GM19324 (cell line): ENCODE results near the gene NFIL3.

Source experiments
- ATAC-seq: cut with Tn5 transposase; IDR thresholded peaks from one replicate; pipeline ENCODE4 v1.9.1; 2021; ENCODE audit warnings: mild to moderate bottlenecking, moderate library complexity; ENCODE audit not compliant: unreplicated experiment, low FRiP score

The NFIL3 gene

DNA sequence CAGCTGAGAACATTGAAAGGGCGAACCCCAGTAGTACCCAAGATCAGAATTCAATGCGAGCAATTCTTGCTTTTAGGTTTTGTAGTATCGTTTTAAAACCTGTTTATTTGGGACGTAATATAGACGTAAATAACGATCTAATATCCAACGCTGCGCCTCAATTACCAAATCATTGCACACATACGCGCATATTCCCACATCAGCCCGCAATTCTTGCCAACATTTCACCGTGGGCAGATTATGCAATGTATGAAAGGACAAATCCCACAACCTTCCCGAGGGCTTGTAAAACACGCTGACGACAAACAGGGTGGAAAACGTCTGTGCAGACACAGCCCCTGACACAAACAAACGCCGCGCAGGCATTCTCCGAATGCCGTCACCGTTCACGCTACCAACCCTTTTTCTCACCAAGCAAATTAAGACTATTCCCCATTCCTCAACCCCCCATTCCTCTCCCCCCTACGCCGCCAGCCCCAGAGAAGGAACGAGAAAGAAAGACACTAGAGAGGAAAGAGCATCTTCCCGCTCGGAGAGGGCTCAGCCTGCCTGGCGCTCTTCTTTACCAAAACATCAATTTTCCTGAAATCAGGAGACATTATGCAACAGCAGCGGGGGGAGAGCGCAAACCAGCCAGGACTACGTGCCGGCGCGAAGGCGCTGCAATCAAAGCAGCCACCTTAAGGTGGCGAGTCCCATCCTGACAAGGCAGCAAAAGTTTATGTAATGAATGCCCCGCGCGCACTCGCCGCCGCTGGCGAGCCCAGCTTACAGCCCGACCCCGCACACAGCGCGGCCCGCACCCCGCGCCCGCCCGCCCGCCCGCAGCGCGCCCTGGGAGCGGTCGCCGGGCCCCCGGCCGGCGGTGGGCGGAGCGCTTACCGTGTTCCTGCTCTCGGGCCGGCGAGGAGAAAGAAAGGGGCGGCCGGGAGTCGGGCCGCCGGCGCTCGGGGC lies 597 bp downstream of the NFIL3 start:
- peak; percentile 39 for ATAC-seq

DNA sequence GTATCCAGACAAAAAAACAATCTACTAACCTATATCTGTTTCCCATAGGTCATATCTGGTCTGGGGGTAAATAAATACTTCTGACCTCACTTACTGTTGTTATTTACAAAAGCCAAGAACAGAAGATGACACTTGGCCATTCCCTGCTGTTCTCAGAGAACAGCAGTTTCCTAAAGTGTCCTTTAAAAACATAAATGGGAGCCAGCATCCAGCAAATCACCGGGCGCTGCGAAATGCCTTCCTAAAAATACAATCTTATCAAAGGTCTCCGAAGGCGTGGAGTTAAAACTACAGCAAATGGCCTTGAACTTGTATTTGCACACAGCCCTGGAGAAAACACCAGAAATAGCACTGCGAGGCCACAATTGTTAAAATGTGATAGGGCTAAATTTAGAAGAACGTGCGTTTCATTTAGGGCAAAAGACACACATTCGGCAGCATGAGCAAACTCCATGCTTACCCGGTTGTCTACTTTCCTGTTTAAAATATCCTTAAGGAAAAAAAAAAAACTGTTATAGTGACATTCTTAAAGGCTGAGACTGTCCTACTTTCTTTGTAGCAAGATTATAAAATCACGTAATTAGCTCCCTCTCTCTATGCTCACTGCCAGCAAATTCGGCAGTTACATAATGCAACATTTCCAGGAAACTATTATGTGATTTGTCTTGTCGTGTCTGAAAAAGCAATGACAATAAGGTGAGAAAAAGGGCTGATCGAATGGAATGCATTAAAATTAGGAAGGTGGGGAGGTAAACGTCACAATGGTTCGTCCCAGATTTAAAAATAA lies 1.5 kb downstream of the NFIL3 start:
- no peak for ATAC-seq

DNA sequence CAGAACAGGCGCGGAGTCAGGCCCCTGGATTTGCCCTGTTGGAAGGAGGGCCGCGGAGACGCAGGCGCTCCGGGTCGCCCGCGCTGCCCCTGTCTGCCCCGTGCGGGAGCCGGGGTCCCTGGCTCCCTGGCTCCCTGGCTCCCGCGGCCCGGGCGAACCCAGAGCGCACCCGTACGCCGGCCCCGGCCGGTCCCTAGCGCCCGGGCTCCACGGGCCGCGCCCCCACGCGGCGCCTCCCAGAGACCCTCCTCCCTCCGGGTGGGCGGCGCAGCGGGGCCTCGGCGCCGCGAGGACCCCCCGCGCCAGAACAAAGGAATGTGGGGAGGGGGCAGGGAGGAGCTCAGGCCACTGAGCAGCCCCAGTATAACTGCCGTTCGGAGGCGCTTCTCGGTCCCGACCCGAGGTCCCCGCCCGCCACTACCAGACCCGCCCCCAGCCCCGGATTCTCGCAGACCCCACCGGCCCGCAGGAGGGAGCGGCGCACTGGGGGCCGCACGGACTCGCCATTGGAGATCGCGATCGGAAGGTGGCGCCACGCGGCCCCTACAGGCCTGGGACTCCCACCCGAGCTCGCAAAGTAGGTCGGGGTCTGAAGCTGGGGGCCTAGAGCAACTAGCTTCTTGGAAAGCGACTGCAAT lies 2.4 kb downstream of the NFIL3 start:
- ATAC-seq, result no peak

DNA sequence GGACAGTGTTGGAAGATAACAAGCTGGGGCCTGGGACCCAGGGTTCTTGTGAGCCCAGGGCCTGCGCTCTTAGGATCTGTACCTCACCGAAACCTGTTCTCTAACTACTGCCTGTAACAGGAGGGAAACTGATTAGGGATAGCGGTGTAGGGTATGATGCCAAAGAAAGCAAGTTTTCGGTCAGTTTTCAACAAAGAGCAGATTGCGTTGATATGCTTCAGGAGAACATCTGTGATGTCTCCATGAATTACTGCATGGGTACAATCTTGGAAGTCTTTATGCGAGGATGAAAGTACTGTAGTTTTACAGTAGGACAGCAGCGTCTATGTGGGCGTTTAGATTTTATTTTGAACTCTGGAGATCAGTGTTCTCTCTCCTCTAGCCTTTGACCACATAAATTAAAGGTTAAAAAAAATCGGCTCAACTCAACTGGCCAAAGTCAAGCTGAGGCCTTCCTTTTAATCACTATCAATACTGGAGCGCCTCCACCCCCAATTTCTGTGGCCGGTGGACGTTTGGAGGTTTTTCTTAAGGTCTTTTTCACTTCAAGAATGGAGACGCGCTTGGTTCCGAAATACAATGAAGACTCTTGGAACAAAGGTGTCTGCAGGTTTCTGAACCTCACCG lies 3.0 kb downstream of the NFIL3 start:
- no peak for ATAC-seq

DNA sequence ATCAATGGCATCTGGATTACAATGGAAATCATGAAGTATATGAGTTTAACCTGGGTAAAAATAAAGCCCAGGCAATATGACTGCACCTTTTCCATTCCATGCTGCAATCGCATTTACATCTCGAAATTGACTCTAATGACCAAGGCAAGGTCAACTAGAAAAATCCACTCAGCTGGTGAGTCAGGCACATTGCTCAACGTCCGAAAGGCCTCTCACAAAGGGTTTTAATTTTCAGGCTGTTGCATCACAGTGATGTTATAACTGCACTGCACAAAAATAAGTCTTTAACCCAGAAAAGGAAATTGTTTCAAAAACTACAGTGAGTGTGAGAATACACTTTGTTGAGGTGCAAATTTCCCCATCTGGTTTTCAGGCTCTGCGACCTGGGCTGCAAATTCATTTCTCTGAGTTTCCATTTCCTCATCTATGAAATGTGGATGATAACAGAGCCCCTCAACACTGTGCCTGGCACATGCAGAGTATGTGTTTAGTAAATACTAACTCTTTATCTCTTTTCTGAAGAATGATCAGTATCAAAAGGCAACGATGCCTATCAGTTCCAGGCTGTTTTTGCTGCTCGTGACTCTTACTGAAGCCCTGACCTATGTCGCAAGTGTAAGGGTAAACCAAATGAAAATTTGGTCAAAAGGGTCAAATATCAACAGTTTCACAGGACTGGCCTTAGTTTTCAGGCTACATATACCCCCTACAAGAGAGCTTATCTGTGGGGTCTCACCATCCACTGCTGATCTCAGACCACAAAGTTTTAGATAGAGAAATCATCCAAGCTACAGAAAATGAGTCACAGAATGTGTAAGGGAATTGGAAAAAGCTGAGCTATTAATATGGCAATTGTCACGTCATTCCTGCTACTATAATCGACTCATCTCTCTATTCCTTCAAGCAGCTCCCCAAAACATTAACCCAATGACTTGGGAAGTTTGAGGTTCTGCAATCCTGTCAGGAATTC lies 4.1 kb downstream of the NFIL3 start:
- no peak for ATAC-seq

DNA sequence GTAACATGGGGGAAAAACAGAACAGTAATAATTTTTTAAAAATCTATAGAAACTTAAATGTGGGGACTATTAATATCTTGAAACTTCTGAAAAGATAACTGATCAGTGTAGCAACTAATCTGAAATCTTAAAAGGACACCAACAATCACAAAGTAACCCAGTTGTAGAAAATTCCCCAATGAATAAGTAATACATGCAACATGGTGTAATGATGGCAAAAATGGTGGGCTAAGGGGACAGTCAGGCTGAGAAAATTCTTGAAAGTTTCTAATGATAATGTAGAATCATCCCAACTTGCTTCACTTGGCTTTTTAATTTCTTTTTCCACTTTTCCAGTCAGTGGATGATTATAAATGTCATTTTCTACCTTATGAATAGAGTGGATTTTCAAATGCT lies 5.4 kb downstream of the NFIL3 start:
- ATAC-seq, result no peak

DNA sequence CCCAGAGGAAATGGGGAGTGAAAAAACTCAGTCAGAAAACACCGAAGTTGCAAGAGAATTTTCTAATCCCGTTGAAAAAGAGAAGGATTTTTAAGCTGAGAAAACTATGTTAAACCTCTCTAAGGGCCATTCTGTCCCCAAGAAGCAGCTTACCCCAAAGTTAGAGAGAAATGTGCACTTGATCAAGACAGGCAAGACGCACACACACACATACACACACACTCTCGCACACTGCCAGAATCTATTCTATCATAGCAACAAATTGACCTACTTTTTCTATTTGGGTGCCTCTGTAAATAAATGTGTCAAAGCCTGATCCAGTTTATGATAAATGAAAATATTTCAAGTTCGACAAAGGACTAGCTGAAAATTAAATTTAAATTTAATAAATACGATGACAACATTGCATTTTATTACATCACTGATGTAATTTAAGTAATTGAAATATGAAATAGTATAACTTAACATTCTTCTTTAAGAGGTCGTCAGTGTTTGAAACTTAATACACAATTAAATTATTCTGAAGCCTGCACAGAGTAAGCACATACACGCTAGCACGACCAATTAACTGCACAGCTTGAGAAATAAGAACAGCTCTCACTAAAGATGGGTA lies 5.9 kb downstream of the NFIL3 start:
- no peak for ATAC-seq

DNA sequence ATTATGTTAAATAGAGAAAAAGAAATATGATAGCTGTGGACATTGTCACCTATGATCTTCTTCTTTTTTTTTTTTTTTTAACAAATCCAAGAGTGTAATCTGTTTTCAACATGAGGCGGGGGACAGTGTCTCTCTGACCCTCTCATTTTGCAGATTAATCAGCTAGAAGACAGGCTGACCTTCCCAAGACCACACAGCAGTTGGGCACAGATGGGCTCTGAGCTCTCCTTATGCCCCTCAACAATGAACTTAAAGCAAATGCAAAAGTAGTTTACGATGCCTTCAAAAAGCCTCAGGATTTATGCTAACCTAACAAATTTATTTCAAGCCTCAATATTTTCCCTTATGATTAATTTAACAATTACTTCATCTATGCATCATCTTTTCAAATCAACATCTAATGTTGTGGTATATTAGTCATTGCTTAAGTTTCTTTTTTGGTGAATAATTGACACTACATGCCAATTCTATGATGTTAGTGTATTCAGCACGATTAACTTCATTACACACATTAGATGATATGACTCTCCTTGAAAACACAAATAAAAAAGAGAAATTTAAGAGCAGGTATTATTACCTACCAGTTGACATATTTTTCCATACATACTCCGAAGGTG lies 7.4 kb downstream of the NFIL3 start:
- ATAC-seq, result no peak

DNA sequence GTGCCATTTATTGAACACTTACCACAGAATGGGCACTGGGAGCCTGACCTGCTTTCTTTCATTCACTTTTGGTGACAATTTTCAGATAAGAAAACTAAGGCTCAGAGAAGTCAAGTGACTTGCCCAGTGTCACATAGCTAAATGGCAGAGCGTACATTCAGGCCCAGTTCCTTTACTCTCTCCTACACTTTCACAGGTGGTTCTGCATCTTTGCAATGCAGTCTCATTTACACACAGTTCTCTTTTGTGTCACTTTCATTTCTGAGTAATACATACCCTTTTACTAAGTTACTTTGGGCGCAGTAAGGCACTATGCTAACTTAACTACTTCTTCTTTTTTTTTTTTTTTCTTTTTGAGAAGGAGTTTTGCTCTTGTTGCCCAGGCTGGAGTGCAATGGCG lies 8.3 kb downstream of the NFIL3 start:
- peak; percentile 78 for ATAC-seq

DNA sequence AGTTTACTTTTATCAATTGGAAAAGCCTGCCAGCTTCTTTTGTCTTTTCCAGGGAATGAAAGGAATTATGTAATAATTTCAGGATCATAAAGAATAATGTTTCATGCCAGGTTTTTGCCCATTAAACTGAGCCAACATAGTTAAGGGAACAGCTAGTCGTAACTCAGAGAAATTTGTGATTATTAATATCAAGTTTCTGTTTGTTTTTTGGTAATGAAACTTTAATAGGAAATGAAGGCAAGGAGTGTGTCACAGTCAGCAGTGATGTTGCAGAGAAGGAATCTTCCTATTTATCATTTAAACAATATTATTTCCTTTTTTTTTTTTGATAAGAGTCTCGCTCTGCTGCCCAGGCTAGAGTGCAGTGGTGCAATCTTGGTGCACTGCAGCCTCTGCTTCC lies 10.7 kb downstream of the NFIL3 start:
- no peak for ATAC-seq

DNA sequence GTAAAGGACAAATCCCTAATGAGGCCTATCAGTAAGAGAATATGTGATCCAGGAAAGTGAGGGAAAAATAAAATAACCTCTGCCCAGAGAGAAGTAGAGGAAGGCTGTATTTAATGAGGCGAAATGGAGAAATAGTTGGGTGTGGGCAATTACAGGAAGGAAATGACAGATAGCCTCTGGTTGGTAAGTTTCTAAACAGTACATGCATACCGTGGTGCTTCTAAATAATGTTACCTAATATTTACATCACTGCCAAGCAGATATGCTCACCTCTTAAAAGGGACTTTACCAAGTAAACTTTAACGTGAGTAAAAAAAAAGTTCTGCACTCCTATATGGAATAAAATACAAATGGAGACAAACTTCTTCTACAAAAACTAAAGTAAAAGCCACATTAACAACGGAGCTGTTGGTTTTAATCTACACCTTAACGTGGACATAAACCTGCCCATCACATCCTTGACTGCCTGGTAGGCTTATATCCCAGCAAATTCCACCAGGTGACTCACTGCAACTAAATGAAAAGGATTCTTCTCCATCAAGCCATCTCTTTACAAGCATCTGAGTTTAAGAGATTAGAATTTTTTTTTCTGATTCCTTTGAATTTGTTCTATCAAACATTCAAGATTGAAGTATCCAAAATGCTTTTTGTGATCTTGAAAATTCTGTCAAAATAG lies 12.4 kb downstream of the NFIL3 start:
- ATAC-seq, result no peak

DNA sequence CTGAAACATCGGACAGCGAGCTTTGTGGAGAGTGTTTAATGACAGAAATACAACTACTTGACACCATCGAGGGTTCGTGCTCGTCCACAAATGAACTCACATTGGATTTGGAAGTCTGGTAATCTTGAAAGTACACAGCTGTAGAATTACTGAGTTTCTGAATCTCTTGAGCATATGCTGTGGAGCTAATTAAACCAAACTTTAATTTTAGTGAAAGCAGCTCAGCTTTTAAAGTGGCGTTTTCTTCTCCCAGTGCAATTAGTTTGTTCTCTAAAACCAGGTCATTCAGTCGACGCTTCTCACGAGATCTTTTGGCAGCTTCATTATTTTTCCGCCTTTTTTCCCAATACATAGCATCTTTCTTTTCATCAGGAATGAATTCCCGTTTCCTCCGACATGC lies 13.5 kb downstream of the NFIL3 start:
- ATAC-seq, result no peak

DNA sequence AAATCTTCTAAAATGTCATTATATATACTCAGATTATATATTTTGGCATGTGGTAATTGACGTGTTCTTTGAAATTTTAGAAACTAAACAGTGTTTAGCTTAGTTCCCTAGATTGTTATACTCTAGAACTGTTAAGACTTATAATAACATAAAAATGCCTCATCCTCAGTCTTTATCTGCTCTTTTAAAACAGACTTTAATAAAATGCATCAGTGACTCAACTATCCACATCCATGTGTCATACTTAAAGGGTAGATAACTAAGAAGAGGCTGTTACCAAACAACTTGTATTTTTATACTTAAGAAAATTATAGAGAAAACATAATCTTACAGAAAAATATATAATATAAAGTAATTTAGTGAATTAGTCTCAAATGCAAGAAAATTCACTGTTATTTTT lies 15.2 kb downstream of the NFIL3 start:
- ATAC-seq, result no peak

DNA sequence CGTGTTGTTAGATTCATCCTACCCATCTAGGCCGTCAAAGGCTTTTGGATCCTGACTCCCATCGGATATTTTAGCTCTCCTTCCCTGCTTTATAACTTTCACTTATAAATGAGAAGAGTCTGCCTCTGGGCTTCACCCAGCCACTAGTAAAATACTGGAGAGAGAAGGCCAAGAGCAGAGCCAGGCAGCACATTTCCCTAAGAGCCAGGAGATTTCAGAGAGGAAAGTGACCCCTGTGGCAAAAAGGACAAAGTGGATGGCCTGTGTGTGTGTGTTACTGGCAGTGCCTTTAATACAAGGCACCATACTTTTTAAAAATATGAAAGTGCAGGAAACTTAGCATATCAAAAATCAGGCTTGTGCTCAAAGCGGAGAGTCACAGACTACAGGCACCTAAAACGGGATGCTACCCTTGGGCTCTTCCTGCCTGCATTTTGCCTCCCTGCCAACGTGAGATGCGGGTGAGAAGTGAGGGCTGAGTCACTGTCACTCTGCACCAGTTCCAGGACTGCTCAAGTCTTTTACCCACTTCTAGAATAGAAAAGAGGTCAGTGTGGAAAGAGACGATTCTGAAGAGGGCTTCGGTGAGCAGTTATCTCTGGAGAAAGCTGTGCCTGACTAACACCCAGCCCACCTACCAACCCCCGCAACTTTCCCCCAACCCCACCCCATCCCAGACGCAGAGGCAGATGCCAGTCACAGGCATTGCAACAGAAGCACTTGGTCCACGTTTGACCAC lies 15.9 kb downstream of the NFIL3 start:
- ATAC-seq, result no peak

DNA sequence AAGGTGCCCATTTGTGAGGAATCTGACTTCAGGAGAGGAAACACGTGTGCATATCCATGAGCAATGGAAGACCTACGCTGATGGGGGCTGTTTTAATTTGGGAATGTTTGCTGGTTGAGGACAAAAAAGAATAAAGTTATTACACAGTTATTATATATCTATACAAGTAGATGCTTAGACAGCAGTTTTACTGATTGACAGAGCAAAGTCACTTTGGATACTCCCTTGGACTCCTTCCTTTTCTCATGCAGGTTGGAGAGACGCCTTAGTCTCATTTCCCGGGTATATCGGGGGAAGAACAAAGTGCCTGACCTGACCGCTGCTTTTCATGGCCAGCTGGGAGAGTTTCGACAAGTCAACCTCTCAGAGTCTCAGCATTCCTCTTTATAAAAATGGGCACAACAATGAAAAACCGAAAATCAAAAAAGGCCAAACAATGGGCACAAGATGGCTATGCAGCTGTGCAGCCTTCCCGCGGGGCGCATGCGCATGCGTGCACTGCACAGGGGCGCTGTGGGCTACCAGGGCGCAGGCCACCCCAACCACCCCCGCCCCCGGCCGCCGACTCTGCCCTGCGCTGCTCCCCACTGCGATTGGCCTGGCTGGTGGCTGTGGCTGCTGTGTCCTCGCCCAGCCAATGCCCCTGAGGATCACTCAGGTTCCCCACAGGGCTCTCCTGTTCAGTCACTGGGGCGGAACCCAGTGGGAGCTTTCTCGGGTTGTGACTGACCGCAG lies 18.1 kb downstream of the NFIL3 start:
- ATAC-seq, result no peak

DNA sequence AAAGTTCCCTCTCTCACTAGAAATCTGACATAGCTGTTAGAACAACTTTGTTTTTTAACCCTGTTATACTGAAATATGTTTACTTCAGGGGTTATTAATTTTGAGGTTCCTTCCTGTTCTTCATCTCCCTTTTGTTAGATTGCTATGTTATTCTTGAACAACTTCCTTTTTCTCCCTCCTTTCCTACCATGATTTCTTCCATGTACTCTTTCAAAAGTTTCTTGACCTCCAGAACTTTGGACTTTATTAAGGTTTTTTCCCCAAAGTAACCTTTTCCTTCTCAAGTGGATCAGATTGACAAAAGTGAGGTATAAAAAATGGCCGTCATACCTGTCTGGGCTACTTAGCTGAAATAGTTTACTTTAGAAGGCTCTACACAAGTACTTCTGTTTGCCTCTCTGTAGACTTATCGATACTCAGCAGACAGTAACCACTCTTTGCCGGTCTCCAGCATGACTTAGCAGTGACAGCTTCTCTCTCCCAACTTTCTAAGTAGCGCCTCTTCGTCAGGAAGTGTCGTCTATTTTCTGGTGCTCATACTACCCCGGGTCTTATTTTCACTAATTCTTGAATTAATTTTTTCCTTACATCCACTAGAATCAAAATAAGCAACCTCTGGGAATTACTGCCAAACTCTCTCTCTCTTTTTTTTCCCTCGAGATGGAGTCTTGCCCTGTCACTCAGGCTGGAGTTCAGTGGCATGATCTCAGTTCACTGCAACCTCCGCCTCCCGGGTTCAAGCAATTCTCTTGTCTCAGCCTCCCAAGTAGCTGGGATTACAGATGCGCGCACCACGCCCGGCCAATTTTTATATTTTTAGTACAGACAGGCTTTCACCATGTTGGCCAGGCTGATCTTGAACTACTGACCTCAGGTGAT lies 19.7 kb downstream of the NFIL3 start:
- no peak for ATAC-seq
